ENCODE data around the gene CES2.
"Not testable (repeated sequence)": the region's sequence is repeated elsewhere in the genome, so short reads cannot be mapped to it uniquely, and the experiment has no call there.

CES2 gene, protein sequence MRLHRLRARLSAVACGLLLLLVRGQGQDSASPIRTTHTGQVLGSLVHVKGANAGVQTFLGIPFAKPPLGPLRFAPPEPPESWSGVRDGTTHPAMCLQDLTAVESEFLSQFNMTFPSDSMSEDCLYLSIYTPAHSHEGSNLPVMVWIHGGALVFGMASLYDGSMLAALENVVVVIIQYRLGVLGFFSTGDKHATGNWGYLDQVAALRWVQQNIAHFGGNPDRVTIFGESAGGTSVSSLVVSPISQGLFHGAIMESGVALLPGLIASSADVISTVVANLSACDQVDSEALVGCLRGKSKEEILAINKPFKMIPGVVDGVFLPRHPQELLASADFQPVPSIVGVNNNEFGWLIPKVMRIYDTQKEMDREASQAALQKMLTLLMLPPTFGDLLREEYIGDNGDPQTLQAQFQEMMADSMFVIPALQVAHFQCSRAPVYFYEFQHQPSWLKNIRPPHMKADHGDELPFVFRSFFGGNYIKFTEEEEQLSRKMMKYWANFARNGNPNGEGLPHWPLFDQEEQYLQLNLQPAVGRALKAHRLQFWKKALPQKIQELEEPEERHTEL
- total RNA-seq, result 15.3 to 47.9 (median 29.5) reads per million in 17 experiments

DNA sequence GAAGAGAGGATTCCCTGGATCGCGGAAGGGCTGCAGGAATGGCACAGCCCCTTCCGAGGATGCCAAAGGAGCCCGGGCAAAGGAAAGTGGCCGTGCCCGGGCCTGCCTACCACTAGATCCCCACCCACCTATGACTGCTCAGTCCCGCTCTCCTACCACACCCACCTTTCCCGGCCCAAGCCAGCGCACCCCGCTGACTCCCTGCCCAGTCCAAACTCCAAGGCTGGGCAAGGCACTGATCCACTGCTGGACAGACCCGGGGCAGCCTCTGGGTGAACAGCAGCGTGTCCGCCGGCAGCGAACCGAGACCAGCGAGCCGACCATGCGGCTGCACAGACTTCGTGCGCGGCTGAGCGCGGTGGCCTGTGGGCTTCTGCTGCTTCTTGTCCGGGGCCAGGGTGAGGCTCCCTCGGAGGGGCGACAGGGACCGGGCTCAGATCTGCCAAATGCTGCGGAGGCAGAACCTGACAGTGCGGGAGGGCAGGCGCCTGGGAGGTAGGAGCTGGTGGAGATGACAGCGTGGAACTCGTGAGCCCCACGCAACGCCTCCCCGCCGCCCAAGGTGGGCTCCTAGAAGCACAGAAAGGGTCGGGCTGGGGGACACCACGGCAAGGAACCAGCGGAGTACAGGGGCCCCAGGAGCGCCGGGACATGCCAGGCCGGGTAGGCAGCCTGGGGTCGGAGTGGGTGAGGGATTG is at the start of gene CES2:
CES2 (plus strand) TSS at position 203 of the 698 bp plus-strand sequence; CDS start at position 323, 120 bp downstream.
- no peak for DNase-seq

DNA sequence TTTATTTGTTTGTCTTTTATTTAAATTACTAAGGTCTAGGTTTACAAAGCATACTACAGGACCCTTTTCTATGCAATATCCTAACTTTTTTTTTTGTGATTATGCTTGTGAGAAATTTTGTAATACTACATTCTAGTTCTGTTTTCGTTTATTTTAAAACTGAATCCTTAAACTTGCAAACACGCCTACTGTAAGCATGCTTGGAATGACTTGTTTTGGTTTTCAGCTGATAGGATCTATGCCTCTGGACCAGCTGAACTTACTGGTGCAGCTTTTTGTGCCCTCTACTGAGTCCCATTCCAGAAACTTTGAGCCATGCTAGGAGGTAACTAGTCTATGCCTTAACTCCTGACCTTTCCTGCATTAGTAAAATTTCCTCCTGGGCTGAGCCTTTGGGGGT is 49.0 kb upstream of the CES2 start:
- no peak for DNase-seq

DNA sequence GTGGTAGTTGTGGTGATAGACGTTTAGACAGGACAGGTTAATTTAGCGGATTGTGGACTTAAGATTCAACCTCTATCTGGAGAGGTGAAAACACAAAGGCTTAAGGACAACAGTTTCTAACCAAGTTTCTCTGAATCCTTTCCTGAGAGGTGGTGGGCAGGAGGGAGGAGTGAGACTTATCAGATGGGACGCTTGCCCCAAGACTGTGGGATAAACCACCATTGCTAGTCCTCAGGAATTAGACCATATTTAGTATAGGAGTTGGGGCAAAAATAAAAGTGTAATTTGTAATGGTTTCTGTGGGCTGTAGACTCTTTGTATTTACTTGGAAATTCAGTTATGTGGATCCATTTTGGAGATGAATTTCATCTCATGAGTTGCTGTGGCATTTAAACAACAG is 48.4 kb upstream of the CES2 start:
- DNase-seq, result no peak

DNA sequence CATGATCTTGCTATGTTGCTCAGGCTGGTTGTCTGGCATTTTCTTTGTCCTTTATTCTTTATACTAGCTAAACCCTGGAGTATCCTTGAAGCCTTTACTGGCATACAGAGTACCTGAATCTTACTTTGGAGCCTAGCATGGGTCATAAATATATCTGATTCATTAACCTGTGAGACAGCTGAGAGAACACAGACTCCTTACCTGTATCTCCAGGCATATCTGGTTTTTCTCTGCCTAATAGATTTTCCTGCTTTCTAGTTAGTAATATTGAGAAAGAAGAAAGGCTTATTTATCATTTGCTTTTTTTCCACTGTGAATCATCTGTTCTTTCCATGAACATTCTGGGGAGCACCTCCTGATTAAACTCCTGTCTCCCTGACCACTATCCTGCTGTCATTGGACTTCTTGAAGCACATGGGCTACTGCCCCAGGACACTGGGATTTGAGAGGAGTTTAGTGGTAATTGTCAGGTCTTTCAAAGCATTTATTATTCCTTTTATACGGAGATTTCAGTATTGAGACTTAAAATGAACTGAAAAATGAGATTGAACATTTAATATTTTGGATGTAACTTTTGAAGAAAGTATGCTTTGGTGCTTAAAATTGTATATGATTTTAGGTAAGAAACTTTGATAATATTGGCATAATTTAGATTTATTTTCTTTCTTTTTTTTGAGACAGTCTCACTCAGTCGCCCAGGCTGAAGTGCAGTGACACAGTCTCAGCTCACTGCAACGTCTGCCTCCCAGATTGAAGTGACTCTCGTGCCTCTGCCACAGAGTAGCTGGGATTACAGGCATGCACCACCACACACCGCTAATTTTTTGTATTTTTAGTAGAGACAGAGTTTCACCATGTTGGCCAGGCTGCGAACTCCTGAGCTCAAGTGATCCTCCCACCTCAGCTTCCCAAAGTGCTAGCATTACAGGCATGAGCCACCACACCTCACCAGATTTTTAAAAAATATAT is 46.4 kb upstream of the CES2 start:
- no peak for DNase-seq

DNA sequence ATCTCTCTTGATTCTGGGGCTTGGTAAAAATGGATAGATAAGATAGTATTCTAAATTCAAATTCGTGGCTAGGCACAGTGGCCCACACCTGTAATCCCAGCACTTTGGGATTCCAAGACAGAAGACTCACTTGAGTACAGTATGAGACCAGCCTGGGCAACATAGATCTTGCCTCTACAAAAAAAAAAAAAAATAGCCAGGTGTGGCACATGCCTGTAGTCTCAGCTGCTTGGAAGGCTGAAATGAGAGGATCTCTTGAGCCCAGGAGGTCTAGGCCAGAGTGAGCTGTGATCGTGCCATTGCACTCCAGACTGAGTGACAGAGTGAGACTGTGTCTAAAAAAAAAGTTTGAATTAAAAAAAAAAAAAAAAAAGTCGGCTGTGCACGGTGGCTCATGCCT is 45.7 kb upstream of the CES2 start:
- DNase-seq, result no peak

DNA sequence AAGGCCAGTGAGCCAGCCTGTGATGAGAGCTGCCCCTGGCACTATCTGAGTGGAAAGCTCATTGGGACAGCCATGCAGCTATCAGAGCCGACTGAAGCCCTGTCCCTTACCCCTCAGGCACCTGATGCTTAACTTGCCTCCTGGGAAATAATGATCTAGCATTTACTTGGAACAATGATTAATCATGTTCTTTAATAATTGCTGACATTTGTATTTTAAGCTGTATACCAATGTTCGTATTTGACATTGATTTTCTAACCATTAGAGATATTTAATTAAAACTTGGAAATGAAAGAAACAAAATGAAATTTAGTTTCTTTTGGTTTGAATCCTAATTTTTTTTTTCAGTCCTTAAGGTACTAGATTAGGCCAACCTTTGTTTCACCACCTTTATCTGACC is 44.5 kb upstream of the CES2 start:
- no peak for DNase-seq

DNA sequence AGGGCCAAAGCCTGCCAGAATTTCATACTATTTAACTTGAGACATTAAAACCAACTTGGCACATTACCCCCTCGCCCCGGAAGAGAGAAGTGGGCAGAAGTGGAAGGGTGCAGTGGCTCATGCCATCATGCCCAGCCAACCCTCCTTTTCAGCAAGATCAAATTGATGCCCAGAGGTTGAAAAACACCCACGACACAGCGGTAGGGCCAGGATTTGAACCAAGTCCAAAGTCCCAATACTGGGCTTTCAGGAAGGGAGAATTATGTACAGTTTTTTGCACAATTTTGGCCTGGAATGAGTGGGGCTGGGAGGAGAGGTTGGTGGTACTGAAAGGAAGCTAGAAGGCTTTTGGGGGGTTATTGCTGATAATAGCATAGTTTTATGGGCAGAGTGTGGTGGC is 44.0 kb upstream of the CES2 start:
- DNase-seq, result no peak

DNA sequence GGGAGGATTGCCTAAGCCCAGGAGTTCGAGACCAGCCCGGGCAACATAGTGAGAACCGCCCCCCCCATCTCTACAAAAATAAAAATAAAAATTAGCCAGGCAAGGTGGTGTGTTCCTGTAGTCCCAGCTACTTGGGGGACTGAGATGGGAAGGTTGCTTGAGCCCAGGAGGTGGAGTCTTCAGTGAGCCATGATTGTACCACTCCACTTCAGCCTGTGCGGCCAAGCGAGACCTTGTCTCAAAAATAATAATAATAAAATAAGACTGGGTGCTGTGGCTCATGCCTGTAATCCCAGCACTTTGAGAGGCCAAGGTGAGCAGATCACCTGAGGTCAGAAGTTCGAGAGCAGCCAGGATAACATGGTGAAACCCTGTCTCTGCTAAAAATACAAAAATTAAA is 43.5 kb upstream of the CES2 start:
- DNase-seq, result no peak

DNA sequence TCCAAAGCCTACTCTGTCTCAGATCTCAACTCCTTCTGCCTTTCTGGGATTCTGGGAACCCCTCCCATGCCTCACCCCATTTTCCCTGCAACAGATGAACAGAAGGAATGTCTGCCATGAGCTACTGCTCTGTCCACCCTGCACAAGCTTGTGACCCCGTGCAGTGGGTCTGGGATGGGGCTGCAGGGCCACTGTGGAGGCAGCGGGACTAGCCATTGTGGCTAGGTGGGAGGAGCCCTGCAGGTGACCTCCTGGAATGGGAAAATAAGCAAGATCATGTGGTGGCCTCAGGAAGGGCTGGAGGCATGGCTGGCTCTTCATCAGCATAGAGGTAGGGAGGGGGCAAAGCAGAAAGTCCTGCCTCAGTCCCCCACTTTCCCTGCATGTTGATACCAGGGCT is 41.3 kb upstream of the CES2 start:
- no peak for DNase-seq

DNA sequence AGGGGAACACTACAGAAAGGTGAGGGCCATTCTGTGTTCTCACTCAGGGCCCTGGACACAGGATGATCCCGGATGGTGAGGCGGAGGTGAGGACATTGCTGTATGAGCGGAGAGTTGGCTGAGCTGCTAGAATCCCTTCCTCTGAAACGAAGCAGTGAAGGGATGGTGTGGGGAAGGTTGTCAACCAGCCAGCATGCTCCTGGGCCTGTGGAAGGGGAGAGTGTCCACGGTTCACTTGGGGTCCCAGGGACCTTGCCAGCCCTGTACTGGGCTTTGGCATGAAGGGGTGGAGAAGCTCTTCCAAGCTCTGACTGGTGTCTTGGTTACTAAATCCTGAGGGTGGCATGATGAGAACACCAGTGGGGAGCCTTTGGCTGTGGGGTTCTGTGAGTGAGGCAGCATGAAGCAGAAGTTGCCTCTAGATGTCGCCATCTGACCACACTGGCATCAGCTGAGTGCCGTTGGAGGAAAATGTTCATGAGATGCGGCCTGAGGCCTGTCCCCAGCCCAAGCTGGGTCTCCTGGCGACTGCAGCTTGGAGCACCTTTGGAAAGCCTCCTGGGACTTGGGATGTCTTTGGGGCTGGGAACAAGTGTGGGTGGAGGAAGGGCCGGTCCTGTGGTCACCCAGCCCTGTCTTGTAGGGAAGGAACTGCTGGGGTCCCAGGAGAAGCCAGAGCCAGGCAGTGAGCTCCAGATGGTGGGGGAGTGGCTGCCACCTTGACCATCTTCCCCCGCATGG is 40.2 kb upstream of the CES2 start:
- DNase-seq, result peak; percentile 82 to 88 (median 85)

DNA sequence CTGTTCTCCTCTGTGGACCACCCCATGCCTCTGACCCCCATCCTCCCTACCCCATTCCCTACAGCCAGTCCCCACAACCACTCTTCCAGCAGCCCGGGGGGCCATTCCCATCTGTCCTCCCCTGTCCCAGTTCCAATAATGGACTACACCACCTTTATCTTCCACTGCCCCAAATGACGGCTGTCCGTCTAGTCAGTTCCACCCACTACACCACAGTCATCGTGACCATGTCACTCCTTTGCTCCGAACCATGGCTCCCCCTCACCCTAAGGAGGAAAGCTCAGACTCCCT is 39.7 kb upstream of the CES2 start:
- no peak for DNase-seq

DNA sequence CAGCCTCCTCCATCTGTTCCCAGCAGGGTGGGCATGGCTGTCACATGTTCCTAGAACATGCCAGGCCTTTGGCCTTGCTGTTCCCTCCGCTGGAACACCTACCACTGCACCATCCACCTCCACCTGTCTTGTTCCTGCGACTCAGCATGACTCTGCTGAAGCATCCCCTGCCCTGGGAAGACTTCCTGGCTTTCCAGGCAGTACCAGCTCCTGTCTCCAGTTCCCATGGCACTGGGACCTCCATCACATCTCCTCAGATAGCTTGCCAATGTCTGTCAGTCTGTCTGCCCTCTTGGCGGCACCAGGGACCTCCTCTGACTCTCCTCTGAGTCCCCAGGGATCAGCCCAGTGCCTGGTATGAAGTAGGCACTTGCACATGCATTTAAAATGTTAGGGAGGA is 39.3 kb upstream of the CES2 start:
- DNase-seq, result no peak

DNA sequence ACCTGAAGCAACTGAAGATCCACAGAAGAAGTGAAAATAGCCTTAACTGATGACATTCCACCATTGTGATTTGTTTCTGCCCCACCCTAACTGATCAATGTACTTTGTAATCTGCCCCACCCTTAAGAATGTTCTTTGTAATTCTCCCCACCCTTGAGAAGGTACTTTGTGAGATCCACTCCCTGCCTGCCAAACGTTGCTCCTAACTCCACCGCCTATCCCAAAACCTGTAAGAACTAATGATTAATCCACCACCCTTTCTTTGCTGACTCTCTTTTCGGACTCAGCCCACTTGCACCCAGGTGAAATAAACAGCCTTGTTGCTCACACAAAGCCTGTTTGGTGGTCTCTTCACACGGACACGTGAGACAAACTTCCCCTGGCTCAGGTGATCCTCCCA is 38.6 kb upstream of the CES2 start:
- DNase-seq, result not testable (repeated sequence)

DNA sequence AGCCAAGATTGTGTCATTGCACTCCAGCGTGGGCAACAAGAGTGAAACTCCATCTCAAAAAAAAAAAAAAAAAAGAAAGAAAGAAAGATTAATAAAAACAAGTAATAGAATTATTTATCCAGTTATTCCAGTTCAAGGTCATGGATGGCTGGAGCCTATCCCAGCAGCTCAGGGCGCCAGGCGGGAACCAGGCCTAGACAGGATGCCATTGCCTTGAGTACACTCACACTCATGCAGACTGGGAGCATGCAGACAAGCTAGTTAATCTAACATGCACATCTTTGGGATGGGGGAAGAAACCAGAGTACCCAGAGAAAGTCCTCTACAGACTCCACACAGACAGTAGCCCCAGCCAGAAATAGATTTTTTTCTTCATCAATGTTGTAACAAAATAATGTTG is 37.1 kb upstream of the CES2 start:
- no peak for DNase-seq

DNA sequence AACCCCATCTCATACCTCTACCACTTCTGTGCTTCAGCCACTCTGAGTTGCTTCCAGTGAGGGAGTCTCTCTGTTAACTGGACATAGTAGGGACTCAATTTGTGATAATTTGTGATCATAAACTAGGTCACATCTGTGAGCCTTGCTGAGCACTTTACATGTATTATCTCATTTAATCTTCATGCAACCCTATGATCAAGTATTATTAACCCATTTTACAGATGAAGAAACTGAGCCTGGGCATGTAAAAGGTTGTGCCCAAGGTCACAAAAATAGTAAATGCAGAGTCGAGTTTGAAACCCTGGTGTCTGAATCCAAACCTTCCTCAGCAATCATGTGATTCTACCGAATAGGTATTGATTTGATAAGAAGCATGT is 36.4 kb upstream of the CES2 start:
- DNase-seq, result no peak

DNA sequence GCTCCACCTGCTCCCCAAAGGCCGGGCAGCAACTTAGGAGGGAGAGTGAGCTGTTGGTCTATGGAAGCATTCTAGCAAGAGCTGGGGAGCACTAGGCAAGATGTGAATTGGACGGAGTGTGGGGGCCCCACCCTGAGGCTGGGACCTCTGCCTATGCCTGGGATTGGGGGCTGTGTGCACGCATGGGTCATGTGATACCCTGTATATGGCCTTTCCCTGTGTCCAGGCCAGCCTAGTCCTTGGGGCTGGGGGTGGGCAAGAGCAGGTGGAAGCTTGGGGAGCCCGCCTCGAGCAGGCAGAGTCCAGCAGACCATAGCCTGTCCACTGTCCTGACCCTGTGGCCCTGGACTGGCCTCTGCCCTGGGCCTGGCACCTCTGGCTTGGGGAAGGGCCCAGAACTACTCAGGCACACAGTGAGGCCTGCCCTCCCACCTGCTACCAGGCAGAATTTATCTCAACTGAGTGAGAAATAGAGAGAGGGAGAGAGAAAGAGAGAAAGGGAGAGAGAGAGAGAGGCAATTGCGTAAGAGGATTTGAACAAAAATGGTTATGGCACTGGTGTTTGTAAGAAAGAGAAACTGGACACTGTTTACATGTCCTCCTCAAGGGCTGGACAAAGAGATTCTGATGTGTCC is 35.9 kb upstream of the CES2 start:
- DNase-seq, result peak in 2 of 4 experiments; percentile 9 to 20

DNA sequence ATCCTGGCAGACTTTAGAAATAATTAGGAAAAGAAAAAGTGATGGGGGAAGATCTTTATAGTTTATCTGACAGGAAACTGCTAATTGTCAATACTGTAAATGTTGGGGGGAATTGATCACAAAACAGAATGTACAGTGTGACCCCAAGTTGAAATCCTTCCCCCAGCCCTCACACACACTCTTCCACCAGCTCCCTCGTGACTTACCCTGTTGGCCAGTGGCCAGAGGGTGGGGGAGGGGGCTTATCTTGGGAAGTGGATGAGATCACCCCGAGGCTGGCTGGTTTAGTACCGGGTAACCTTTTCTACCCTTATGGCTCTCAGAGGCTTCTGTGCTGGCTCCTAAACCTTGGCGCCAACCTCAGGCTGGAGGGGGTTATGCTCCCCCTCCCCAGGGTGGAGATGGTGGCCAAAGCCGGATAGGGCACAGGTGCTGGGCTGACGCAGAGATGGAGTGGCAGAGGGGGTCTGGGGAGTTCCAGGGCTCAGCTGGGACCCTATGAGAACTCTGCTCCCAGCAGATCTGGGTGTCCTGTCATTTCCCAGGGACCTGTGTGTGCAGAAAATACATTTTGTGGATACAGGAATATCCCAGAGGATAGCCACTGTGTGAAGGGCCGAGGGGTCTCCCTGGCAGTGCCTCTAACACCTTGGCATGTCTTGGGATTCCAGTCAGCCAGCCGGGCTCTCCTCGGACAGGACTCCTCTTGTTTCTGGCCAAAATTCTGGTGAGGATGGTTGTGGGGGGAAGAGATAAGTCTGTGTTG is 35.2 kb upstream of the CES2 start:
- DNase-seq, result peak; percentile 60 to 72 (median 68)

DNA sequence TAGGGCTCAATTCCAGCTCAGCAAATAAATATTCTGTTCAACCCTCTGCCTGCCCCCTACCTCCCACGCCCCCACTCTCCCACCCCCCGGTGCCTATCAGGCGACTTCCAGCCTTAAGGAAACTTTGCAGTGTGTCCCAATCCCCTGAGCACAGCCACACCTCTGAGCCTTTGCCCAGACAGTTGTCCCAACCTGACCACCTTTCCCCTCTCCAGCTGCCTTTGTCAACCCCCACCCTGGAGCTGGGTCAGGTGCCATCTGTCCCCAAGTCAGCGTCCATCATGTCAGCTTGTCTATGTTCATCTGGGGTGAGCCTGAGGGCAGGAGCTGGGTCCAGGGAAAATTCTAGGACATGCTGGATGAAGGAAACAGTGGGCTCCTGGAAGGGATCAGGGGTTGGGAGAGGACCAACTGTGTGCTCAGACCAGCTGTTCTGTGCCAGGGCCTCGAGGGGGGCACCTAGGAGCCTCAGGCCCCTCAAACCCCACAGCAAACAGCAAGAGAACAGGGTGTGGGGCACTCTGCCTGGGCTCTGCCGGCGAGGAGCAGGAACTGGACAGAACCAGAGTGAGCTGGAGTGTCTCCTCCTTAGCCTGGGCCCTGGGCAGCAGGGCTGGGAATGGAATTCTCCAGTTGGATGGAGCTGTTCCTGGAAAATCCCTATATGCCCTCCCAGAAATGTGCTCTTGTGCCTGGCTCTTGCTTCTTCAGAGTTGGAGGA is 34.4 kb upstream of the CES2 start:
- DNase-seq, result no peak

DNA sequence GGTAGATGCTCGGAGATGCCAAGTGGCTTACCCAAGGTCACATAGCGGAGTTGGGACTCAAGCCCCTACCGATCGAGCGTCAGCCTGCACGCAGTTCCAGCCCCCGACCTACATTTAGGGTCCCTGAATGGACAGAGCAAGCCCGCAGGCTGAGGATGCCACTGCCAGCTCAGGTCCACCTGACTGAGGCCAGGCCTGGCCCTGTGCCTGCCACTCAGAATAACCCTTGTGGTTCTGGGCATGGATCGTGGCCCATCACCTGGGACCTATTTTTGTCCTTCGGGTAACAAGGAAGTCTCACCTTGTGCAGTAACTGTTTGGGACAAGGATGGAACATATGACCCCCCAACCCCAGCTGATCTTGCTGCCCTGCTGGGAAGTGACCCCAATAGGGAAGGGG is 33.7 kb upstream of the CES2 start:
- DNase-seq, result no peak

Data from suppressor macrophage (primary cell).